ENCODE results near the gene MACF1. TPM values are rescaled to one million over a fixed set of nuclear protein-coding genes. Genes with fewer than 3 reads are reported as not detected.

Gene MACF1
- total RNA-seq, 2 donors from 2014 or later, result 154 to 355 TPM

DNA sequence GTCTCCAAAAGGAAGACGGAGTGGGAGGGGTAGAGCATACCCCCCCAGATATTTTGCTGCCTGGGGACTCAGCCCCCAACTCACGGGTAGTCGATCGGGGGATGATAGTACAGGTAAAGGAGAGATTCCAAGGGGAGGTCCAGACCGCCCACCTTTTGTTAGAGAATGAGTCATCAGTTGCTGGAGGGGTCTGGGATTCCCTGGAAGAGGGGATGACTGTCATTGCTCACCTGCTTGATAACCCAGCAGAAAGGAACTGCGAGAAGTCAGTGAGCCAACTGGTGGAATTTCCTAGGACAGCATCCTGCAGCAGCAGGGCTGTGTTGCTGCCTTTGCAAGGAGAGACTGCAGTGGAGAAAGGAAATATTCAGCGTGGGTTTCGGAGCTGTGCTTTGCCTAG is 64.4 kb downstream of the MACF1 start:
- intact Hi-C loops (cut with DNase I), result loop anchor here (5.0 to 10.0 kb wide), 2 partner anchors 138 to 266 kb away; no protein-coding TSS in a partner anchor
- no peak for TF ChIP-seq POLR2AphosphoS5 (IDR thresholded peaks at IDR 0.05)
- TF ChIP-seq POLR2A (IDR thresholded peaks at IDR 0.05), result no peak
- TF ChIP-seq, protein P1, sequence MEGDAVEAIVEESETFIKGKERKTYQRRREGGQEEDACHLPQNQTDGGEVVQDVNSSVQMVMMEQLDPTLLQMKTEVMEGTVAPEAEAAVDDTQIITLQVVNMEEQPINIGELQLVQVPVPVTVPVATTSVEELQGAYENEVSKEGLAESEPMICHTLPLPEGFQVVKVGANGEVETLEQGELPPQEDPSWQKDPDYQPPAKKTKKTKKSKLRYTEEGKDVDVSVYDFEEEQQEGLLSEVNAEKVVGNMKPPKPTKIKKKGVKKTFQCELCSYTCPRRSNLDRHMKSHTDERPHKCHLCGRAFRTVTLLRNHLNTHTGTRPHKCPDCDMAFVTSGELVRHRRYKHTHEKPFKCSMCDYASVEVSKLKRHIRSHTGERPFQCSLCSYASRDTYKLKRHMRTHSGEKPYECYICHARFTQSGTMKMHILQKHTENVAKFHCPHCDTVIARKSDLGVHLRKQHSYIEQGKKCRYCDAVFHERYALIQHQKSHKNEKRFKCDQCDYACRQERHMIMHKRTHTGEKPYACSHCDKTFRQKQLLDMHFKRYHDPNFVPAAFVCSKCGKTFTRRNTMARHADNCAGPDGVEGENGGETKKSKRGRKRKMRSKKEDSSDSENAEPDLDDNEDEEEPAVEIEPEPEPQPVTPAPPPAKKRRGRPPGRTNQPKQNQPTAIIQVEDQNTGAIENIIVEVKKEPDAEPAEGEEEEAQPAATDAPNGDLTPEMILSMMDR (IDR thresholded peaks at IDR 0.05), result no peak
- no peak for DNase-seq (ENCODE audit: low spot score)
- Histone ChIP-seq H3K36me3 (no peaks in the 10 kb centered on the region), H3K27me3 (replicated peaks; ENCODE audit: insufficient read depth) (no peaks in the 10 kb centered on the region), H3K9me3 (no peaks in the 10 kb centered on the region), H3K4me3 (peak overlapping the region; percentile 17 to 20), H3K27ac (peak overlapping the region; percentile 71 to 84), H3K4me1 (replicated peaks) (peaks cover 9% of the 10 kb centered on the region)
- 27% methylated on average over 8 of the region's 8 CpGs for WGBS

DNA sequence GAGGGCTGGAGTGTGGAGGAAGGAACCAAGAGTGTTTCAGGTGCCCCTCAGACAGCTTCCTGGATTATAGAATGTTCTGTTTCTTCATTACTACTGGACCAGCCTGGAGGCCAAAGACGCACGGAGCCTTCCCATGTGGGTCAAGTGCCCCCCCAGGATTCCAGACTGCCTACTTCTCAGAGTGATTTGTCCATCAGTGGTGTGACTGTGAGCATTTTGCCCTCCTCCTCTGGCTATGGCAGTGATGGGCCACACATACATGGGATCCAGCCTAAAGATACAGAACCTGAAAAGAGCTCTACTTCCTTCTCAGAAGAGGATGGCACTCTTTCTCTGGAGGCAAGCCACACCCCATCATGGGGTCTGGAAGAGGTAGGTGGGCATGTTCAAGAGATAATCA is 64.9 kb downstream of the MACF1 start:
- H3K4me3 ChIP-seq, result no peak overlapping the region
- WGBS, result 43% methylated on average over 2 of the region's 2 CpGs
- H3K27me3 ChIP-seq (replicated peaks; ENCODE audit: insufficient read depth), result no peaks in the 10 kb centered on the region
- DNase-seq (ENCODE audit: low spot score), result no peak
- TF ChIP-seq, protein P1 (IDR thresholded peaks at IDR 0.05), result no peak
- TF ChIP-seq POLR2AphosphoS5 (IDR thresholded peaks at IDR 0.05) (no peak), POLR2A (IDR thresholded peaks at IDR 0.05) (no peak)
- H3K27ac ChIP-seq, result peak overlapping the region; percentile 71 to 84
- peaks cover 9% of the 10 kb centered on the region for H3K4me1 ChIP-seq (replicated peaks)
- H3K9me3 ChIP-seq, result no peaks in the 10 kb centered on the region
- no peaks in the 10 kb centered on the region for H3K36me3 ChIP-seq
- intact Hi-C loops (cut with DNase I), result loop anchor here (5.0 to 10.0 kb wide), 2 partner anchors 138 to 265 kb away; no protein-coding TSS in a partner anchor

DNA sequence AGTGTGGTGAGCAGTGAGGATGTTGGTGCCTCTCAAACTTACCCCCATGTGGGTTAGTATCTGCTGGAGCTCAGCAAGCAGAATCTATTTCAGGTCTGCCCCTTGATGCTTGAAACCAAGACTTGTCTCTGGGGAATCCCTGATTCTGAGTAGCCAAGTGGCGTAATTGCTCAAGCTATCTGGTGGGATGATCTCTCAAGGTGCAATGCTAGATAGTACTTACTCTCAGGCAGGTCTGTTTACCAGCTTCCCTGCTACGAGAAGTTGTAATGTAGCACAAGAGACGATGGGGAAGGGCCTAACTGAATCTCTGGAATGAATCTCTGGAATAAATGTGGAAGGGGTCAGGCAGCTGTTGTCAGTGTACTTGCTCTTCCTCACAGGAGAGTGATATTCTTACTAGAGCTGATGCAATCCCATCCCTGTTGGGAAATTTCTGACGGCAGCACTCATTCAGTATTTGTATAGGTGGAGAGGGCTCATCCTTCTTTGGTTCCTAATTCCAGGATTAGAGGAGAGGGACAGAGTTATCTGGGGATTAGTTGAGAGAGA is 65.4 kb downstream of the MACF1 start:
- peaks cover 9% of the 10 kb centered on the region for H3K4me1 ChIP-seq (replicated peaks)

DNA sequence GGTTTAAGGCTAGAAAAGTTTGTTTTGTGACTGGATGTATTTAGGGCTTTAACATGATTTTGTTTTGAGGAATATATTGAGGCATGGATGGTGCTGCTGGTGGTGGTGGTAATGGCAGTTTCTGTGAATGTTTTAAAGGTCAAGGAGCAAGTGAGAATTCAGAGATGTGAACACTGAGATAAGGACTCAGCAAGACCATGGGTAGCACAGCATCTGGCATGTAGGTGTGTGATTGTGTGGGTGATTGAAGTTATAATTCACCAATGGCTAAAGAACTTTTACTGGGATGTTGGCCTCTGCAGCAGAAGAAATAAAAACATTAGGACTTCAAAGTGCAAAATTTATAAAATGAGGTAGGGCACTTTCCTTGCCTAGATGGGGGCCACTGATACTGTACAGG is 65.9 kb downstream of the MACF1 start:
- no peak for TF ChIP-seq POLR2AphosphoS5 (IDR thresholded peaks at IDR 0.05)
- no peak for TF ChIP-seq POLR2A (IDR thresholded peaks at IDR 0.05)
- TF ChIP-seq, protein P1 (IDR thresholded peaks at IDR 0.05), result no peak
- intact Hi-C loops (cut with DNase I), result no loop called here
- H3K4me3 ChIP-seq, result no peak overlapping the region
- no peaks in the 10 kb centered on the region for H3K9me3 ChIP-seq
- peak overlapping the region in 1 of 2 donors; percentile 84 for H3K27ac ChIP-seq
- H3K36me3 ChIP-seq, result no peaks in the 10 kb centered on the region
- no peak for DNase-seq (ENCODE audit: low spot score)
- no peaks in the 10 kb centered on the region for H3K27me3 ChIP-seq (replicated peaks; ENCODE audit: insufficient read depth)
- peaks cover 8% of the 10 kb centered on the region for H3K4me1 ChIP-seq (replicated peaks)

More for the DNA sequence above, 65.4 kb downstream of the MACF1 start:
- H3K4me3 ChIP-seq, result peak overlapping the region in 1 of 2 donors; percentile 2
- intact Hi-C loops (cut with DNase I), result loop anchor here (5.0 to 10.0 kb wide), 2 partner anchors 137 to 265 kb away; no protein-coding TSS in a partner anchor
- no peaks in the 10 kb centered on the region for H3K36me3 ChIP-seq
- H3K27me3 ChIP-seq (replicated peaks; ENCODE audit: insufficient read depth), result no peaks in the 10 kb centered on the region
- WGBS, result 26% methylated on average over 4 of the region's 4 CpGs
- DNase-seq (ENCODE audit: low spot score), result no peak
- H3K9me3 ChIP-seq, result no peaks in the 10 kb centered on the region
- H3K27ac ChIP-seq, result peak overlapping the region; percentile 71 to 84
- TF ChIP-seq, protein P1 (IDR thresholded peaks at IDR 0.05), result no peak
- TF ChIP-seq POLR2A (IDR thresholded peaks at IDR 0.05), result no peak
- TF ChIP-seq POLR2AphosphoS5 (IDR thresholded peaks at IDR 0.05), result peak; percentile 45

Data from prostate gland (tissue), 2 donors.